SK-N-MC (cell line): ENCODE data around the gene TPO.

Source experiments
- EZH2 ChIP-seq: fragments of 200-600 bp; sonication (generic); IDR thresholded peaks from one replicate; pipeline ENCODE4 v1.6.1; 2017; ENCODE audit warnings: antibody characterized with exemption
- FOXP2 ChIP-seq: optimal IDR thresholded peaks from 2 replicates; pipeline ENCODE3; 2011; ENCODE audit warnings: mild to moderate bottlenecking, moderate library complexity; ENCODE audit not compliant: insufficient read depth; ENCODE audit errors: extremely low read length, control extremely low read depth

- no peak for TF ChIP-seq EZH2
- TF ChIP-seq FOXP2: no peak
These were observed 140.5 kb downstream of the TPO start for GRCh38 chr2:1553671-1554295.
